ENCODE data around the gene DYNLRB2.

DNA sequence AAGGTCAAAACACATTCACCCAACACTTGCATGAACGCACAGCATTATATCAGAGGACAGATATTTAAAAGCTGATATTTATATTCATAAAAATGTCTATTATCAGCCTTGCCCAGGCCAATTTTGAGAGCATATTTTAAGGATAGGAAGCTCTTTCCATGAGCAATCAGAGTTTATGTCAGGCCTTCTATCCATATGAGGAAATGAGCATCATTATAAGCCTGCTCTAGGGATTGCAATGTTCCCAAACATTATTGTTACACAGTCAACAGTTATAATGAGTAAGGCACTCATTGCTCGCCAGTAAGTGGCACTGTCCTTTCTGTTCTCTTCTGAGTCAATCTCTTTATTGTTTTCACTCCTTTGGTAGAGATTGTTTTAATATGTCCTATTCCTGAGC lies 37.7 kb upstream of the DYNLRB2 start:
- TF ChIP-seq CTCF (IDR thresholded peaks at IDR 0.05) (no peak), EZH2 (IDR thresholded peaks at IDR 0.05) (no peak), EZH2phosphoT487 (IDR thresholded peaks at IDR 0.05) (no peak)

All from neural progenitor cell (in vitro differentiated cells).